GM23338 (cell line): ENCODE measurements around the gene ZNF507. TPM values are rescaled to one million over a fixed set of nuclear protein-coding genes. Genes with fewer than 3 reads are reported as not detected.

Experiments
- ATAC-seq: fragments of 200-7000 bp; cut with Tn5 transposase; 3 replicates; pipeline ENCODE4 v1.9.1; 2020
- DNase-seq: peaks from one replicate; pipeline ENCODE4 v3.0.0-alpha.2; 2015; ENCODE audit warnings: low spot score
- H2AFZ ChIP-seq: fragments of 200-600 bp; sonication (generic); 2 replicates; pipeline ENCODE4 v1.8.0; 2016; ENCODE audit warnings: antibody characterized with exemption, mild to moderate bottlenecking, moderate library complexity
- H3F3A ChIP-seq: fragments of 200-600 bp; sonication (generic); replicated peaks from 2 replicates; pipeline ENCODE4 v1.8.0; 2017; ENCODE audit warnings: antibody characterized with exemption, mixed run types, low read depth
- H3K27ac ChIP-seq: fragments of 200-600 bp; sonication (generic); 2 replicates; pipeline ENCODE4 v1.6.1; 2016; ENCODE audit warnings: low read depth
- H3K27me3 ChIP-seq: fragments of 200-600 bp; sonication (generic); 2 replicates; pipeline ENCODE4 v1.8.0; 2016; ENCODE audit warnings: mild to moderate bottlenecking, mixed run types, moderate library complexity; ENCODE audit not compliant: insufficient read depth
- H3K36me3 ChIP-seq: fragments of 200-600 bp; sonication (generic); 2 replicates; pipeline ENCODE4 v1.8.0; 2016; ENCODE audit warnings: mild to moderate bottlenecking; ENCODE audit not compliant: insufficient read depth
- H3K4me1 ChIP-seq: fragments of 200-600 bp; sonication (generic); 2 replicates; pipeline ENCODE4 v1.8.0; 2016; ENCODE audit warnings: mild to moderate bottlenecking, moderate library complexity; ENCODE audit not compliant: insufficient read depth
- H3K4me2 ChIP-seq: fragments of 200-600 bp; sonication (generic); 2 replicates; pipeline ENCODE4 v1.7.1; 2017; ENCODE audit warnings: mixed run types
- H3K4me3 ChIP-seq: fragments of 200-600 bp; sonication (generic); 2 replicates; pipeline ENCODE4 v1.6.1; 2016; ENCODE audit warnings: mixed run types
- H3K79me2 ChIP-seq: fragments of 200-600 bp; sonication (generic); replicated peaks from 2 replicates; pipeline ENCODE4 v1.8.0; 2017; ENCODE audit warnings: mild to moderate bottlenecking; ENCODE audit not compliant: insufficient read depth
- H3K9me2 ChIP-seq: fragments of 200-600 bp; sonication (generic); 2 replicates; pipeline ENCODE4 v1.8.0; 2017; ENCODE audit not compliant: insufficient read depth
- H4K20me1 ChIP-seq: fragments of 200-600 bp; sonication (generic); replicated peaks from 2 replicates; pipeline ENCODE4 v1.8.0; 2017; ENCODE audit warnings: mild to moderate bottlenecking; ENCODE audit not compliant: insufficient read depth
- H3K27ac Mint-ChIP-seq: 2 replicates; pipeline ENCODE4 v1.8.0; 2020; ENCODE audit warnings: inconsistent platforms, mild to moderate bottlenecking, moderate library complexity, mixed read lengths
- H3K27me3 Mint-ChIP-seq: 3 replicates; pipeline ENCODE4 v1.8.0; 2022; ENCODE audit warnings: low read depth, mild to moderate bottlenecking, moderate library complexity, mixed read lengths, inconsistent platforms; ENCODE audit not compliant: insufficient read depth, poor library complexity
- H3K36me3 Mint-ChIP-seq: 3 replicates; pipeline ENCODE4 v1.8.0; 2021; ENCODE audit warnings: low read depth, mild to moderate bottlenecking, inconsistent platforms, moderate library complexity, mixed read lengths
- H3K4me1 Mint-ChIP-seq: 3 replicates; pipeline ENCODE4 v1.8.0; 2020; ENCODE audit warnings: mild to moderate bottlenecking, inconsistent platforms, mixed read lengths
- H3K4me3 Mint-ChIP-seq: 3 replicates; pipeline ENCODE4 v1.8.0; 2021; ENCODE audit warnings: moderate library complexity, mild to moderate bottlenecking, inconsistent platforms, mixed read lengths
- H3K9me3 Mint-ChIP-seq: 3 replicates; pipeline ENCODE4 v1.8.0; 2020; ENCODE audit warnings: moderate library complexity, mild to moderate bottlenecking, inconsistent platforms, mixed read lengths
- CREB1 ChIP-seq: fragments of 250-450 bp; sonication (Bioruptor Pico); IDR thresholded peaks from 2 replicates; pipeline ENCODE4 v1.5.0; 2020; ENCODE audit warnings: low read depth, mild to moderate bottlenecking, moderate library complexity
- CTCF ChIP-seq, 2 experiments: fragments of 200-600 bp in 1 of 2; sonication (generic) in 1 of 2; conservative IDR thresholded peaks; 2 replicates each; pipeline versions ENCODE4 v1.5.1 to v1.6.1; 2016 to 2017; ENCODE audit warnings: antibody characterized with exemption in 2 of 2, low read depth in 2 of 2, mild to moderate bottlenecking in 2 of 2, moderate library complexity in 1 of 2
- ETS1 ChIP-seq: IDR thresholded peaks from 2 replicates; pipeline ENCODE4 v1.6.1; 2016; ENCODE audit warnings: antibody characterized with exemption
- EZH2 ChIP-seq: fragments of 200-600 bp; sonication (generic); IDR thresholded peaks from one replicate; pipeline ENCODE4 v1.8.0; 2017; ENCODE audit warnings: antibody characterized with exemption, mild to moderate bottlenecking, low read depth; ENCODE audit not compliant: unreplicated experiment
- EZH2phosphoT487 ChIP-seq: fragments of 200-600 bp; sonication (generic); IDR thresholded peaks from one replicate; pipeline ENCODE4 v1.8.1; 2018; ENCODE audit warnings: antibody characterized with exemption; ENCODE audit not compliant: unreplicated experiment
- JUNB ChIP-seq: IDR thresholded peaks from one replicate; pipeline ENCODE4 v1.6.1; 2016; ENCODE audit warnings: antibody characterized with exemption; ENCODE audit not compliant: unreplicated experiment
- NANOG ChIP-seq: IDR thresholded peaks from 2 replicates; pipeline ENCODE4 v1.6.1; 2016; ENCODE audit warnings: antibody characterized with exemption, borderline replicate concordance
- POLR2AphosphoS5 ChIP-seq: IDR thresholded peaks from 2 replicates; pipeline ENCODE4 v1.6.1; 2016; ENCODE audit warnings: antibody characterized with exemption, low read depth
- REST ChIP-seq: IDR thresholded peaks from one replicate; pipeline ENCODE4 v1.6.1; 2018; ENCODE audit warnings: antibody characterized with exemption; ENCODE audit not compliant: unreplicated experiment
- STAT1 ChIP-seq: IDR thresholded peaks from one replicate; pipeline ENCODE4 v1.6.1; 2016; ENCODE audit warnings: antibody characterized with exemption; ENCODE audit not compliant: unreplicated experiment
- ZNF114 ChIP-seq: fragments of 250-450 bp; sonication (Bioruptor Pico); IDR thresholded peaks from 2 replicates; pipeline ENCODE4 v1.5.0; 2020; ENCODE audit warnings: mild to moderate bottlenecking, moderate library complexity
- ZNF331 ChIP-seq: fragments of 250-450 bp; sonication (Bioruptor Pico); IDR thresholded peaks from 2 replicates; pipeline ENCODE4 v1.5.0; 2020; ENCODE audit warnings: low read depth, mild to moderate bottlenecking, moderate library complexity
- ZNF462 ChIP-seq: fragments of 250-450 bp; sonication (Bioruptor Pico); IDR thresholded peaks from 2 replicates; pipeline ENCODE4 v1.5.0; 2020; ENCODE audit warnings: mild to moderate bottlenecking, moderate library complexity
- polyA plus RNA-seq: library from polyadenylated mRNA; unstranded; fragments of >200 nt; fragmentation: Nextera tagmentation; extraction: Ambion mirVana; gene quantifications from 2 replicates; pipeline ENCODE4 v1.2.1, GENCODE V29; 2016
- total RNA-seq: library from RNA; depleted of rRNA; stranded (reverse); fragments of >200 nt; shearing (Covaris generic); gene quantifications from 2 replicates; pipeline ENCODE4 v1.2.3, GENCODE V29; 2014

The ZNF507 gene
- total and polyA plus RNA-seq, 2 experiments from 2014 or later = 10.4 to 23.4 TPM

GRCh38 chr19:32303193-32303592 is 42.2 kb upstream of the ZNF507 start:
- peaks cover 20% of the 10 kb centered on the region for H3K9me3 Mint-ChIP-seq
- Histone ChIP-seq H2AFZ (no peak overlapping the region), H3K9me2 (no peaks in the 10 kb centered on the region), H3F3A (no peaks in the 10 kb centered on the region), H3K4me2 (no peak overlapping the region), H3K4me1 (peaks cover 6% of the 10 kb centered on the region), H3K36me3 (no peaks in the 10 kb centered on the region), H3K4me3 (no peak overlapping the region), H3K27me3 (no peaks in the 10 kb centered on the region), H3K79me2 (no peaks in the 10 kb centered on the region), H3K27ac (no peak overlapping the region), H4K20me1 (no peaks in the 10 kb centered on the region)
- DNase-seq = no peak
- peaks cover 7% of the 10 kb centered on the region for H3K4me1 Mint-ChIP-seq
- no peak for ATAC-seq
- no peak for TF ChIP-seq REST
- no peak for TF ChIP-seq ETS1
- TF ChIP-seq CTCF (conservative IDR thresholded peaks at IDR 0.05; ENCODE audit: low read depth in 2 of 2) = no peak
- TF ChIP-seq JUNB = no peak
- TF ChIP-seq ZNF114 (CRISPR knock-in tag) = no peak
- TF ChIP-seq NANOG = no peak
- no peak for TF ChIP-seq ZNF462
- no peak for TF ChIP-seq POLR2AphosphoS5
- TF ChIP-seq EZH2 = no peak
- TF ChIP-seq CREB1 = no peak
- no peak for TF ChIP-seq STAT1
- TF ChIP-seq ZNF331 (CRISPR knock-in tag) = no peak
- no peak for TF ChIP-seq EZH2phosphoT487
- no peak overlapping the region for H3K27ac Mint-ChIP-seq
- no peaks in the 10 kb centered on the region for H3K27me3 Mint-ChIP-seq
- no peak overlapping the region for H3K4me3 Mint-ChIP-seq
- peaks cover 6% of the 10 kb centered on the region; the same call in 1 of the 3 replicates for H3K36me3 Mint-ChIP-seq
